UCSD-AML1 (cell line): ENCODE measurements around the gene WDFY3.
"Not testable (repeated sequence)": the region's sequence is repeated elsewhere in the genome, so short reads cannot be mapped to it uniquely, and the experiment has no call there.

ENCODE experiments used
- DNase-seq: peaks from one replicate; lab custom pipeline; 2025; ENCODE audit not compliant: unreplicated experiment; lab: John Stamatoyannopoulos, UW

The WDFY3 gene

DNA sequence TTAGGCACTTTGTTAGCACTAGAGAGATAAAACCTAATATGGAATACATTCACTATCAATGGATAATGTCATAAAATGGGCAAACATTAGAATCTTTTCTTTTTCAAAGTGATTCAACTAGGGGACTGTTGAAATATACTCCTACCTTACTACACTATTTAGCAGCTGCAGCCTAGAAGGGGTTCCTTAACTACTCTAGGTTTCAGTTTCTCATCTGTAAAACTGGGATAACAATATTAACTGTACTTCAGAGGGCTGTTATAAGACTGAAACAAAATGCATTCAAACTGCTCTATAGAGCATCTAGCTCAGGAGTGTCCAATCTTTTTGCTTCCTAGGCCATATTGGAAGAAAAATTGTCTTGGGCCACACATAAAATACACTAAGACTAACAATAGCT is 236.1 kb downstream of the WDFY3 start:
- no peak for DNase-seq

- DNase-seq: no peak
These were observed 239.0 kb downstream of the WDFY3 start for GRCh38 chr4:84727491-84727890.

DNA sequence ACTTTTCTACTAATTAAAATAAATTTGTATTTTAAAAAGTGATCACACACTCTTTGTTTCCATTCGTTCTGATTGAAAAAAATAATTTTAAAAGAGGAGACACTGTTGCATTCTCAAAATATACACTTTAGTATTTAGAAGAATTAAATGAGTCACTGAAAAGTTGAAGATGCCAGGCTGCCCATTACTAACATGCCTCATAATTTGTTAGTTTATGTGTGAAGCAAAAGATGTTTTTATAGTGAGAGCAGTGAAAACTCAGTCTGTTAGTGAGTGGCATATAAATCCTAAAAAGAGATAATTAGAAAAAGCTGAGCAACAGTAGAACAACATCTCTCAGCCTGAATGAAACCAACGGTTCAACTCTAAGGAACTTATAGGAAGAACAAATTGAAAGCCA is 240.1 kb downstream of the WDFY3 start:
- DNase-seq: no peak

DNA sequence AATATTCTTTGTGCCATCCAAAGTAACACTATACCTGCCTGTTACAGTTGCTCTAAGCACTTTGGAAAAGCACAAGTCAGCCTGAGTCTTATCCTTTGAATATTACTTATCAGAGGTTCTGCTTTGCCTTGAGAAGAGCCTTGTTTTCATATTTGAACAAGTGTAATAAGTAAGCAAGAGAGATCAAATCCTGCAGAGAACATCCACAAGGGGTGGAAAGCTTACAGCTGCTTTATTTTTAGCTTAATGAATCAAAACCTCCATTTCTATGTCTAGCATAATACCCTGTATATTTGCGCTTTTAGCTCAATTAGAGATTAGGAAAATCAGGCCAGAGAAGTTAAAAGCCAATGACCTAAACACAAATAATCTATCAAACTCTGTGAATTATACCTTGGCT is 243.8 kb downstream of the WDFY3 start:
- no peak for DNase-seq

DNA sequence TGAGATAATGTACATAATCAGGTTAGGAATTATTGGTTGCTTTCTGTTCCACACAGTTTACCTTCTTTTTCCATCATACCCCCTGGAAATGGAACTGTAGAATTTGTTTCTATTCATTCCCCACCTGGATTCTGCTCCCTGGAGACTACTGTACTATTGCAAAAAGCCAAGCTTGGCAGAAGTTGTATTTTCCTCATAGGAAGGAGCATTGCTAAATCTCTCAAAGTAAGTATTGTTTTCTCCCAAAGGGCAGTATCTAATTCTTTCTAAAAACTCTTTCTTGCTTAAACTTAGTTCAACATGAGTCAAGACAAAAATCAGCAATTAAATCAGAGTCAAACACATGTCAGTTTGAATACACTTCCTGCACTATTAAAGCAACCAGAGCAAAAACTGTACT is 247.4 kb downstream of the WDFY3 start:
- DNase-seq: no peak

GRCh38 chr4:84718699-84719098 is 247.8 kb downstream of the WDFY3 start:
- DNase-seq: no peak

GRCh38 chr4:84710548-84710947 is 255.9 kb downstream of the WDFY3 start:
- no peak for DNase-seq

DNA sequence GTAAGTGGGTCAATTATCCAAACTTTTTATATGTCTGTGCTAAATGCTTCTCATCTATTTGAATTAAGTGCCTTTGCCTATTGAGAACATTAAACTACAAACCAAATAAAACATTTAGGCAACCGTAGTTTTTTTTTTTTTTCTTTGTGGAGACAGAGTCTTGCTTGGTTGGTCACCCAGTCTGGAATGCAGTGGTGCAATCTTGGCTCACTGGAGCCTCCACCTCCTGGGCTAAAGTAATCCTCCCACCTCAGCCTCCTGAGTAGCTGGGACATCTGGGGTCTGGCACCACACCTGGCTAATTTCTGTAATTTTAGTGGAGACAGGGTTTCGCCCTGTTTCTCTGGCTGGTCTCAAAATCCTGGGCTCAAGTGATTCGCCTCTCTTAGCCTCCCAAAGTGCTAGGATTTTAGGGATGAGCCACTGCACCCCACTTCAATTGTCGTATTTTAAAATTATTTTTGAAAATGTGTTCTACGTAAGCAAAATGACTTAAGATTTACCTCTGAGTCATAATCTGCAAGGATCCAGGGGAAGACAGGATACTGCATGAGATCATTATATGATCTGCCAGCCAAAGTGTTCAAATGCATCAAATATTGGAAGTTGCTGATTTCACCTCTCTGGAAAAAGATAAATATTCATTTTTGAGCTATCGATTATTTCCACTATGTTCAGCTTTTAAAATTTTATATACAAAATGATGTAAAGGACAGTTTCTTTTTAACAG is 257.9 kb downstream of the WDFY3 start:
- DNase-seq: no peak

DNA sequence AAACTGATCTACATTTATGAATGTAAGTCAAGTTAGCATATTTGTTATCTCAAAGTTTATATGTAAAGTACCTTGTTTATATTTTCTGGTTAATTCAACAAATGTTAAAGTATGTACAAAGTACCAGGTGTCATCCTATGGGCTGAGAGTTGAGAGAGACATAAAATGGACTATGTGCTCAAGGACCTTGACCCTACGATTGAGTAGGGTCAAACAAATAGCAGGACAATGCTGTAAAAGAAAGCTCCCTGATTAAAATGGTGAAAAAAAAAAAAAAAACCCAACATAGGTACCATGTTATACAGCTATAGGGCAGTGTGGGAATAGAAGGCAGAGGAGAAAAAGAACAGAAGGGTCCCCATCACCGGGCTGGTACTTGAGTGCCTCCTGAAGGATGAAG is 260.2 kb downstream of the WDFY3 start:
- no peak for DNase-seq

DNA sequence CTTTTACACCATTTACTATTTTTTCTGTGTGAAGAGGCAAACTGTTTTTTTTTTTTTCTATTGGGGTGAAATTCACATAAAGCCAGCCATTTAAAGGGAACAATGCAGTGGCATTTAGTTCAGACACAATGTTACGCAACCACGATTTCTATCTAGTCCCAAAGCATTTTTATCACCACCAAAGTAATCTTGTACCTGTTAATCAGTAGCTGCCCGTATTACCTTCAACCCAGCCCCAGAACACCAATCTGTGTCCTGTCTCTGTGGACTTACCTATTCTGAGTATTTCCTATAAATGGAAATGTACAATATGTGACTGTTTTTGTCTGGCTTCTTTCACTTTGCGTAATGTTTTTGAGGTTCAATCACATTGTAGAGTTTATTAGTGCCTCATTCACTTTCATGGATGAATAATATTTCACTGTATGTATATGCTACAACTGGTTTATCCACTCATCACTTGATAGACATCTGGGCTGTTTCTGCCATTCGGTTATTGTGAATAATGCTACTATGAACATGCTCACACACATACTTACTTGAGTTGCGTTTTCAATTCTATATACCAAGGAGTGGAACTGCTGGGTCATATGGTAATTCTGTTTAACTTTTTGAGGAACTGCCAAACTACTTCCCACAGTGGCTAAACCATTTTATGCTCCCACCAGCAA is 267.4 kb downstream of the WDFY3 start:
- no peak for DNase-seq

- DNase-seq: no peak
These were observed 268.8 kb downstream of the WDFY3 start for GRCh38 chr4:84697615-84698201.

DNA sequence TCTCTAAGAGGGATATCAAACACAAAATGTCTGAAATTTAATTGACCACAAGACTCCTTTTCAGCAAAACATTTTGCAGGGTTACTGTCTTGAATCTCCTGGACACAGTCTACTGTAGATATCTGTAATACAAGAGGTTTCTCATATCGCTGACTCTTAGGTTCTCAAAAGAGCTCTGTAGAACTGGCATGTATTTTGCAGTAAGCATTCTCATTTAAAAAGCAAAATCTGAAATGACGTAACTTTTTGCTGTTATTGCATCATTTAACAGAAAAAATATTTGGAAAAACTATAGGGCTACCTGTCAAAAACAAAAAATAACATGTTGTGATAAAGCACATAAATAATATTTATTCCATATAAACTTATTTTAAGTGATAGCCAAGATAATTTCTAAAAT is 269.3 kb downstream of the WDFY3 start:
- DNase-seq: no peak

DNA sequence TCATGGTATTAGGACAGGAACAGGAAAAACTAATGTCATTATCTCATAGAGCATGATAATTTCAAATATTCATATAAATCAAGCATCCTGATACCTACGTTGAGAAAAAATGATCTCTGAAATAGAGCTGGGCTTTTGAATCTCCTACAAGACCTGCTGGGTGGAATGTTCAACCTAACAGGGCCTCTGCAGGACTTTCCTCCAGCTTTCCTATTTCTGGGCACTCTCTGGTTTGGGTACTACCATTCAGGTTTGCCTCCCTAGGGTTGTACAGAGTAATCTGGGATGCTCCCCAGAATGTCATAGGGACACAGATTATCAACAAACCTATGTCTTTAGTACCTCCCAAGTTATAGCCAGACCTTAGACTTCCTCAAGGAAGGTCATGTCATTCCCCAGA is 274.7 kb downstream of the WDFY3 start:
- no peak for DNase-seq

DNA sequence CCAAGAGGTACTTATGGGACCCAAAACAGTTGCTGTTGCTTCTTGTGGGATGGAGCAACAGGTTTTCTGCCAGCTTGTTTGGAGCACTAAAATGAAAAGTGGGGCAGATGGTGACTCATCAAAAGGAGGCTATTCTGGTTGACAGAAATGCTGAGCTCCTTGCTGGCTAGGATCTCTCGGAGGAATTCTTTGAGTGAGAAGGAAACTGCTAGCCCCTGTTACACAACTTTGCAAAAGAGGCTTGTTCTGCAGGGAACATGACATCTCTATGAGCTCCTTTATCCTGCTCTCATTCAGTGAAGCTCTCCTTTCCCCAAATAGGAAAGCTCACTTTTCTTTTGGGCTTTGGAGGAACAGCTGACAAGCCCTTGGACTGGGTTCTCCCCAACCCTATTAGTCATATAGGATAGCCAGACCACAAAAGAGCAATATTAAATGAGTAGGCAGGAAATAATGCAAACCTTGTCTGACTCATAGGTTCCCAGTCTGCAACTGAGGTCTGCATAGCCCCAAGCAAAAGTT is 275.3 kb downstream of the WDFY3 start:
- DNase-seq: no peak

DNA sequence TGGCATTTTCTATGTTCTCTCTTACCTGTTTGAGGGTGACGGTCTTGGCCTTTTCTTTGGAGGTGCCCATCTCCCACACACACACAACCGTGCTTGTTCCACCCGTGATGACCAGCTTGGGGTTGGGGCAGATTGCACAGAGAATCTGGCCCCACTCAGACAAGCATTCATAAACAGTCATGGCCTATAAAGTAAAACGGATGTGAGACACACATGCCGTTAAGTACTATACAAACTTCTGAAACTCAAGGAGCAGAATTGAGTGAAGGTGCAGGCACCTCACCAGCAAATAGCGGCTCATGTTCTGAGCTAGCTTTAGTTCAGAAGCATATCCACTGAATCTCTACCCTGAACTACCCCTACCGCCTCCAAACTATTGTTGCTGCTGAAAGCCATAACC is 276.0 kb downstream of the WDFY3 start:
- no peak for DNase-seq

GRCh38 chr4:84689197-84689596 is 277.3 kb downstream of the WDFY3 start:
- DNase-seq: no peak

DNA sequence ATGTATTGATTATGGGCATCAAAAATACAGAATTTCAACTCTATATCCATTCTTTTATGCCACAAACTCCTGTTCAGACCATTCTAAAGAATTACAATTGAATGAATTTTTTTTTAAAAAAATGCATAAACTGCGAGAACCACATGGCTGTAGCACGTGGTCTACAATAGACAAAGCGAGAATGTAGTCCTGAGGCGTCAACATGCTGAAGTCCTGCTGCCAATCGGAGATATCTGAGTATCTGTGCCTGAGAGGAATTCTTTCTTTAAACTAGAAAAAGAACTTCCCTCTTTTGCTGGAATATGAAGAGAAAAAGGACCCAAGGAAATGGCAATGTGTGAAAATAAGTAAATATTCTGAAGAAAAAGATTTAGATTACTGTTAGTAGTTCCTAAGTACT is 277.9 kb downstream of the WDFY3 start:
- no peak for DNase-seq

DNA sequence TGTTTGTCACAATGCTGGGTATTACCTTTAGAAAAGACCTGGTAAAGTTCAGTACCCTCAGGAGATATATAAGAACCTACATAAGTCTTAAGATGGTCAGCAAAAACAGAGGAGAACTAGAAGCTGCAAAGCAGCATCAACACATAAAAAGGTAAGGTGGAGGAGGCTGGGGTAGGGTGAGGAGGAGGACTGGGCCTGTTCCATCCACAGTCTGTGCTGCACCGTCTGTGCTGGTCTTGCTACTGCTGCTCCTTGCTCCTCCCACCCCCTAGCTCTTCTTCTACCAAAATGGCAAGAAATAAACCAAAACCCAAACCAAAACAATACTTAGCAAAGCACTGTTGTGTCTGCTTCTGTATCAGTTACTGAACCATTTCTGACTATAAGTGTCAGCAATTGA is 281.4 kb downstream of the WDFY3 start:
- DNase-seq: no peak

DNA sequence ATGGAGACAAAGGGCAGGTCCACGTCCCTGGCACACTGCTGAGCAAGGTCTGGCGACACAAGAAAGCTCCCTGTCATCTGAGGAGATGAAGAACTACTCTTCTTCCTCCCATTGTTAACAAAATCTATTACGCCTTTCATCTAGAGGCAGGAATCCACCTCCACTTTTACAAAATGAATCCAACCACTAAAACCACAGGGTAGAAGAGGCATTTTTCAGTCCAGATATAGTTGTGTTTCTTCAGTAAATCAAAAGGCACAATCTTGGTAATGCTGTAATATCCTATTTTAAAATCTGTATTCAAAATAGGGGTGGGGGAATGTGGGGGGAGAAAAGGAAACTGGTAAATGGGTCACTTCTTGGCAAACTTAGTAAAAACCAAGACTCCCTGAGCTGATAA is 282.1 kb downstream of the WDFY3 start:
- no peak for DNase-seq

DNA sequence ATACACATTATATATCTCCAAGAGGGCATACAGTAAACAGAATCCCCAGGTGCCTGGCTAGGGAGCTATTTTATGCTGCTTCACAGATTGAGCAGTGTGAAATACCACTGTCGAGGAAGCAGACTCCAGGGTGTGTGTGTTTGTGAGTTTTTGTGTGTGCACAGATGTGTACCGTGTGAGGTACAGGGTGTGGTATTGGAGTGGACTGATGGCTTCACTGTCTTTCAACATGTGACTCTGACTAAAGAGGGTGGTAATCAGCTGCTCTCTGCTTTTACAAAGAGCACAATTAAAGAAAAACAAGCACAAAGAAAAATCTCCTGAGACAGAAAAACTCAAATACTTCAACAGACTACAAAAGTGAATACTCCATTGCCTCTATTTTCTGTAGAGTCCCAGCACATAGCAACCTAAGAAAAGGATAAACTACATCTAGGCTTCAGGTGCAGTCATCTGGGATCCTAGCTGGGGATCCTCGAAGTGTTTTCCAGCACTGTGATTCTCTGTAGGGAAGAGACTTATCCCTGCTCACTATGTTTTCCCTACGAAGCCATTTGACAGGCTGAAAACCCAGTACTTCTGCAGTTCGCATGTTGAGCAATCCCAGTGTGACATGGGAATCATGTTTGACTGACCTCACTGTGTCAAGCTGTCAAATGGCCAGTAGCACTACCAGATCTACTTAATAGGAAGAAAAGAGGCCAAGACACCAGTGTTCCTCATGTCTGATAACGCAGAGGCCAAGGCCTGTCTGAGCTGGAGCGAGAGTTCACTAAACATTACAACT is 283.2 kb downstream of the WDFY3 start:
- no peak for DNase-seq

- DNase-seq: not testable (repeated sequence)
These were observed 283.8 kb downstream of the WDFY3 start for GRCh38 chr4:84682661-84683060.
